ENCODE results near the gene ZNF329.

DNA sequence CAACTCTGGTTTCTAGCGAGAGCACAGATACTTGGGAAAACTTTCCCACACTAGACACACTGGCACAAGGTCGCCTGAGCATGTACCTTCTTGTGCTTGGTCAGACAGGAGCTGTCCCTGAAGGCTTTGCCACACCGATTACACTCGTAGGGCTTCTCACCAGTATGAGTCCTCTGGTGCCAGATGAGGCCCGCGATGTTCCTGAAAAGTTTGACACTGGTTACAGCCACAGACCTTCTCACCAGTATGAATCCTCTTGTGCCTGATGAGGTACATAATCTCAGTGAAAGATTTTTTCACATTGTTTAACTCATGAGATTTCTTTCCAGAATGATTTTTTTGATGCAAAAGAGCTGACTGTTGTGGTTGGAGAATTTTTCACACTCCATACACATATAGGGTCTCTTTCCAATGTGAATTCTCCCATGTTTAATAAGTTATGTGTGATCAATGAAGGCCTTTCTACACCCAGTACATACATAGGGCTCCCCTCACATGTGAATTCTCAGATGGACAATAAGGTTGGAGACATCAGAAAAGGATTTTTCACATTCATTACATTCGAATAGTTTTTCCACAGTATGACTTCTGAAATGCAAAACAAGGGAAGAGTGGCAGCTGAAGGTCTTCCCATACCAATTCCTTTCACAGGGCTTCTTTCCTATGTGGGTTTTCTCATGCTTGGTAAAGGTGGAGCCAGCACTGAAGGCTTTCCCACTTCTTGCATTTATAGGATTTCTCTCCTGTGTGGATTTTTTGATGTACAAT, 42.6 kb downstream of the ZNF329 start:
- TF ChIP-seq, protein P1, sequence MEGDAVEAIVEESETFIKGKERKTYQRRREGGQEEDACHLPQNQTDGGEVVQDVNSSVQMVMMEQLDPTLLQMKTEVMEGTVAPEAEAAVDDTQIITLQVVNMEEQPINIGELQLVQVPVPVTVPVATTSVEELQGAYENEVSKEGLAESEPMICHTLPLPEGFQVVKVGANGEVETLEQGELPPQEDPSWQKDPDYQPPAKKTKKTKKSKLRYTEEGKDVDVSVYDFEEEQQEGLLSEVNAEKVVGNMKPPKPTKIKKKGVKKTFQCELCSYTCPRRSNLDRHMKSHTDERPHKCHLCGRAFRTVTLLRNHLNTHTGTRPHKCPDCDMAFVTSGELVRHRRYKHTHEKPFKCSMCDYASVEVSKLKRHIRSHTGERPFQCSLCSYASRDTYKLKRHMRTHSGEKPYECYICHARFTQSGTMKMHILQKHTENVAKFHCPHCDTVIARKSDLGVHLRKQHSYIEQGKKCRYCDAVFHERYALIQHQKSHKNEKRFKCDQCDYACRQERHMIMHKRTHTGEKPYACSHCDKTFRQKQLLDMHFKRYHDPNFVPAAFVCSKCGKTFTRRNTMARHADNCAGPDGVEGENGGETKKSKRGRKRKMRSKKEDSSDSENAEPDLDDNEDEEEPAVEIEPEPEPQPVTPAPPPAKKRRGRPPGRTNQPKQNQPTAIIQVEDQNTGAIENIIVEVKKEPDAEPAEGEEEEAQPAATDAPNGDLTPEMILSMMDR (IDR thresholded peaks at IDR 0.05; ENCODE audit: control extremely low read depth in 1 of 3, insufficient read depth in 1 of 3, low read depth in 1 of 3, low read length in 3 of 3), result no peak
- no peak for TF ChIP-seq CBX5 (IDR thresholded peaks at IDR 0.05; ENCODE audit: low read depth, low read length)
- no peak for TF ChIP-seq EZH2 (IDR thresholded peaks at IDR 0.05; ENCODE audit: low read depth, low read length, severe bottlenecking)
- TF ChIP-seq CEBPB (IDR thresholded peaks at IDR 0.05; ENCODE audit: low read depth, low read length), result no peak
- TF ChIP-seq RFX5 (IDR thresholded peaks at IDR 0.05; ENCODE audit: borderline replicate concordance, low read depth, low read length), result no peak
